Large intestine (tissue), 3 donors: ENCODE measurements around the gene SNX5. TPM values are rescaled to one million over a fixed set of nuclear protein-coding genes. Genes with fewer than 3 reads are reported as not detected.

Experiments used
- DNase-seq, 2 donors: peaks; one replicate each; pipeline versions ENCODE4 v3.0.0 to v3.0.0-alpha.2; 2013
- H3K27ac ChIP-seq: one replicate; pipeline ENCODE4 v1.5.1; 2013; ENCODE audit warnings: low read length
- H3K27me3 ChIP-seq: 2 replicates; pipeline ENCODE4 v1.6.1; 2013; ENCODE audit warnings: low read length; ENCODE audit not compliant: control insufficient read depth, insufficient read depth
- H3K36me3 ChIP-seq: 2 replicates; pipeline ENCODE4 v1.6.1; 2013; ENCODE audit warnings: low read length; ENCODE audit not compliant: control insufficient read depth, insufficient read depth
- H3K4me1 ChIP-seq: one replicate; pipeline ENCODE4 v1.6.1; 2013; ENCODE audit warnings: low read length; ENCODE audit not compliant: control insufficient read depth, insufficient read depth
- H3K4me3 ChIP-seq: one replicate; pipeline ENCODE4 v1.5.1; 2013; ENCODE audit warnings: low read length
- H3K9me3 ChIP-seq: one replicate; pipeline ENCODE4 v1.6.1; 2013; ENCODE audit warnings: mild to moderate bottlenecking, low read depth, low read length, moderate library complexity; ENCODE audit not compliant: control insufficient read depth
- WGBS: methylation state at CpG from one replicate; pipeline ENCODE4 v1.1.5; 2013; ENCODE audit warnings: low lambda C conversion rate; ENCODE audit not compliant: insufficient coverage; 5-methylcytosine and 5-hydroxymethylcytosine counted together
- polyA plus RNA-seq: library from polyadenylated mRNA; unstranded; fragments of 120-200 nt; gene quantifications from one replicate; pipeline ENCODE4 v1.2.1, GENCODE V29; 2013

SNX5 gene
- polyA plus RNA-seq, 1 donor: 197 TPM

DNA sequence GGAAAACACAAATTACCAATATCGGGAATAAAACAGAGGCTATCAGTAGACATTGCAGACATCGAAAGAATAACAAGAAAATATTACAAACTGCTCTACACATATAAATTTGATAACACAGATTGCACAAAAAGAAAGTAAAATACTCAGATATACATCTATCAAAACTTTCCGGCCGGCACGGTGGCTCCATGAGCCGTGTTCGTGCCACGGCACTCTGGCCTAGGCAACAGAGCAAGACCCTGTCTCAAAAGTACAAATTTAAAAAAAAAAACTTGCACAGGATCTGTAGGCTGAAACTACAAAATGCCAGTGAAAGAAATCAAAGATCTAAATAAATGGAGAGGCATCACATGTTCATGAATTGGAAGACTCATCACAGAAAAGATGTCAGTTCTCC, 49.4 kb downstream of the SNX5 start:
- 100% methylated on average over 2 of the region's 8 CpGs for WGBS
- H3K27me3 ChIP-seq: no peaks in the 10 kb centered on the region
- no peak for DNase-seq

DNA sequence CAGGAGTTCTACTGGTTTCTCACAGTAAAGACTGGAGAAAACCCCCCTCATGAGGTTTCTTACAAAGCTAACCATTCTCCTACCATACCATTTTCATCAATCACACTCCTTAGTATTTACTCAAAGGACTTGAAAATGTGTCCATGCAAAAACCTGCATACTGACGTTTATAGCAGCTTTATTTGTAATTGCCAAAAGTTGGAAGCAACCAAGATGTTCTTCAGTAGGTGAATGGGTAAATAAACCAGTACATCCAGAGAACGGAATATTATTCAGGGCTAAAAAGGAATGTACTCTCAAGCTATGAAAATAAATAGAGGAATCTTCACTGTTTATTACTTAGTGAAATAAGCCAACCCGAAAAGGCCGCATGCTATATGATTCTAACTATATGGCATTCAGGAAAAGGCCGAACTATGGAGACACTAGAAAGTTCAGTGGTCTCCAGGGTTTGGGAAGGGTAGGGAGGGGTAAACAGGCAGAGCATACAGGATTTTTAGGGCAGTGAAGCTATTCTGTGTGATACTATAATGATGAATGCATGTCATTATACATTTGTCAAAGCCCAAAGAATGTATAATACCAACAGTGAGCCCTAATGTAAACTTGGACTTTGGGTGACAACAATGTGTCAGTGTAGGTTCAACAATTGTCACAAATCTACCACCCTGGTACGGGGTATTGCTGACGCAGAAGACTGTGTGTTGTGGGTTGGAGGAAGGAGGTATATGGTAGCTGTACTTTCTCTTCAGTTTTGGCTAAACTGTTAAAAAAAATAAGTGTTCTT, 50.6 kb downstream of the SNX5 start:
- H3K27me3 ChIP-seq: no peaks in the 10 kb centered on the region
- H3K9me3 ChIP-seq: no peaks in the 10 kb centered on the region
- H3K27ac ChIP-seq: no peak overlapping the region
- H3K4me3 ChIP-seq: no peak overlapping the region
- H3K36me3 ChIP-seq: no peaks in the 10 kb centered on the region
- 94% methylated on average over 2 of the region's 7 CpGs for WGBS
- no peaks in the 10 kb centered on the region for H3K4me1 ChIP-seq
- no peak for DNase-seq

More for the DNA sequence above, 49.4 kb downstream of the SNX5 start:
- no peaks in the 10 kb centered on the region for H3K9me3 ChIP-seq
- H3K4me3 ChIP-seq: no peak overlapping the region
- no peaks in the 10 kb centered on the region for H3K36me3 ChIP-seq
- H3K4me1 ChIP-seq: no peaks in the 10 kb centered on the region
- H3K27ac ChIP-seq: no peak overlapping the region

DNA sequence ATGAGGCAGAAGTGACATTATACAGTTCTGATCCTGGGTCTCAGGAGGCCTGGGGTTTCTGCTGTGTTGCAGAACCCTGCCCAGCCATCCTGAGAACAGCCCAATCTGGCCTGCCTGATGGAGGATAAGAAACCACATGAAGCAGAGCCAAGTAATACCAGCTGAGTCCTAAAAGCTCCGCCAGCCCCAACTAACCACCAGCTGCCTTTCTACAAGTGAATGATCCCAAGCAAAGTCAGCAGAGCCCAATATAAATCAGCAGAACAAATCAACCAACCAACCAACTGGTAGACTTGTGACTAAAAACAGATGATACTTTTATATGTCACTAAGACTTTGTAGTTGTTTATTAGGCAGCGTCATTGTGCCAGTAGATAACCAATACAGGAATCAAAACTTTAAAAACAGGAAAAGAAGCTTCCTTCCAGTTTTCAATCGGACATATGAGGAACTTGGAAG, 52.1 kb downstream of the SNX5 start:
- Histone ChIP-seq H3K9me3 (no peaks in the 10 kb centered on the region), H3K27me3 (no peaks in the 10 kb centered on the region), H3K36me3 (no peaks in the 10 kb centered on the region), H3K4me3 (no peak overlapping the region), H3K4me1 (no peaks in the 10 kb centered on the region), H3K27ac (no peak overlapping the region)
- 92% methylated on average over 2 of the region's 3 CpGs for WGBS
- no peak for DNase-seq

DNA sequence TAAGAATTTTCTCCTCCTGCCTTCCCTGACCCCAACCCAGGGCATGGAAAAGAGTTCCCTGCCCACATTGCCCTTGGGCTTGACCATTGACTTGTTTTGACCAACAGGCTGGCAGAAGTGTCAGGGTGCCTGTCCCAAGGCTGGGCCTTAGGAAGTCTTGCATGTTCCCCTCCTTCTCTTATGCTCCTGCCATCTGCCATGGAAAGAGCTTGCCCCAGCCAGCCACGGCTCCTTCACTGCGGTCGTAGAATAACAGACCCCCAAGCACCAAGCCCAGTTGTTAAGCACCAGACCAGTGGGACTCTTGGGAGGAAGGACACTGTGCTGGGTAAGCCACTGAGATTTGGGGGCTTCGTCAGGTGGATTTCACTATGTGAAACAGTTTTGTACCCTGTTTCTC, 53.6 kb downstream of the SNX5 start:
- Histone ChIP-seq H3K27ac (no peak overlapping the region), H3K27me3 (no peaks in the 10 kb centered on the region), H3K36me3 (no peaks in the 10 kb centered on the region), H3K4me3 (no peak overlapping the region), H3K9me3 (no peaks in the 10 kb centered on the region), H3K4me1 (no peaks in the 10 kb centered on the region)
- no peak for DNase-seq
- no CpG with 5 or more reads among the region's 4 CpGs for WGBS

DNA sequence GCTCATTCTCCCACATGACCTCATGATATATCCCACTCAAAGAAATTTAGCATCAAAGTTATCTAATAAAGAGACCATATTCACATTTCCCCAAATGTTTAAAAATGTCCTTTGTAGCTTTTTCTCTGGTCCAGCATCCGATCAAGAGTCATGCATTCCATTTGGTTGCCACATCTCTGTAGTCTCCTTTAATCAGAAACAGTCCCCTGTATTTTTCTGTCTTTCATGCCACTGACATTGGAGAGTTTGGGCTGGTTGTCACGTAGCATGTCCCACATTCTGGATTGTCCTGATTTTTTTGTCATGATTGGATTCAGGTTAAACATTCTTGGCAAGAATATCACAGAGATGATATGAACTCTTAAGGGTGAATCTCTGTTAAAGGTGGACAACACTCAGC, 55.7 kb downstream of the SNX5 start:
- no peak overlapping the region for H3K4me3 ChIP-seq
- H3K9me3 ChIP-seq: no peaks in the 10 kb centered on the region
- H3K4me1 ChIP-seq: no peaks in the 10 kb centered on the region
- no peaks in the 10 kb centered on the region for H3K27me3 ChIP-seq
- WGBS: 100% methylated on average over 1 of the region's 2 CpGs
- H3K36me3 ChIP-seq: no peaks in the 10 kb centered on the region
- H3K27ac ChIP-seq: no peak overlapping the region
- DNase-seq: no peak

DNA sequence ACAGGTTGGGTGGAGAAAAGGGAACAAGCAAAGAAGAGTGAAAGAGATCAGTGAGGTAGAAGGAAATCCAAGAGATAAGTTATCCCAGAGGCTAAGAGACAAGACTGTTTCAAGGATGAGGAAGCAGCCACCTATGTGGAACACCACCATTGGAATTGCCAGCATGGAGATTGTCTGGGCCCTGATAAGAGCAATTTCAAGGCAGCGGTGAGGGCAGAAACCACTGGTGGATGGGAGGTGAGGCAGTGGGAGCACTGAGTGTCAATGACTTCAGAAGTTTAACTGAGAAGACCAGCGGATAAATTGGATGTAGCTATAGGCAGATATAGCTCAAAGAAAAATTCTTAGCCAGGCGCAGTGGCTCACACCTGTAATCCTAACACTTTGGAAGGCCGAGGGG, 56.7 kb downstream of the SNX5 start:
- Histone ChIP-seq H3K36me3 (no peaks in the 10 kb centered on the region), H3K9me3 (no peaks in the 10 kb centered on the region), H3K27ac (no peak overlapping the region), H3K4me3 (no peak overlapping the region), H3K27me3 (no peaks in the 10 kb centered on the region), H3K4me1 (no peaks in the 10 kb centered on the region)
- no CpG with 5 or more reads among the region's 4 CpGs for WGBS
- no peak for DNase-seq

DNA sequence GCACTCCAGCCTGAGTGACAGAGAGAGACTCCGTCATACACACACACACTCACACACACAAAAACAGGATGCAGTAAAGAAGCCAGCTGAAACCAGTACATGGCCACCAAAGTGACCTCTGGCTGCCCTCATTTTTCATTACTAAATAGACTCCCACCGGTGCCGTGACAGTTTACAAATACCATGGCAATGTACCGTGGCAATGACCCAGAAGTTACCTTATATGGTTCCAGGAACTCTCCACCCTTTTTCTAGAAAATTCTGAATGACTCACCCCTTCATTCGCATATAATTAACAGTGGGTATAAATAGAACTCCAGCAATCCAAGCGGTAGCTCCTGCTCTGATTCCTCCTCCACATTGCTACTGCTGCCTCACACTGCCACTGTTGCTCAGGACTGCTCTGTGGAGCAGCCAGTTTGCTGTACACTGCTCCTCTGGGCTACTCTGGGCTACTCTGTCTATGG, 57.7 kb downstream of the SNX5 start:
- no peaks in the 10 kb centered on the region for H3K9me3 ChIP-seq
- no peak overlapping the region for H3K4me3 ChIP-seq
- no peak for DNase-seq
- no peaks in the 10 kb centered on the region for H3K4me1 ChIP-seq
- no peaks in the 10 kb centered on the region for H3K36me3 ChIP-seq
- no CpG with 5 or more reads among the region's 6 CpGs for WGBS
- H3K27me3 ChIP-seq: no peaks in the 10 kb centered on the region
- no peak overlapping the region for H3K27ac ChIP-seq

DNA sequence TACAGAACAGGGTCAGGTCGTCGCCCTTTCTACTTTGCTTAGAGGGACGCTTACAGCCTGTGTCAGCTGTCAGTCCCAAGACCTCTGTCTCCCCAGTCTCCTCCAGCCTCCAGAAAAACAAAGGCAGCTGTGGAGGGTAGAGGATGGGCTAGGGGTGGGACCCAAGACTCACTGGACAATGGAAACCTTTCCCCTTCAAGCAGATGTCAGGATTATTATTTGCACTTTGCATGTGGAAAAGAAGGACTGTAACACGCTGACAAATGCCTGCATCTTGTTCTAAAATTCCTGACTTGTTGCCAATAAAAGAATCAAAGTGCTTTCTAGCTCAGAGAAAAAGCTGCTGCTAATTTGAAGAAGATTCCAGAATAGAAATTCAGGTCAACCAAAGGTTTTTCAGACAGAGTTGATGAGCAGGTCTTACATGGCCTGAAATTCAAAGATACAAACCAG, 58.7 kb downstream of the SNX5 start:
- no peak for DNase-seq
- Histone ChIP-seq H3K27me3 (no peaks in the 10 kb centered on the region), H3K4me3 (no peak overlapping the region), H3K9me3 (no peaks in the 10 kb centered on the region), H3K36me3 (no peaks in the 10 kb centered on the region), H3K27ac (no peak overlapping the region), H3K4me1 (no peaks in the 10 kb centered on the region)
- WGBS: no CpG with 5 or more reads among the region's 4 CpGs

DNA sequence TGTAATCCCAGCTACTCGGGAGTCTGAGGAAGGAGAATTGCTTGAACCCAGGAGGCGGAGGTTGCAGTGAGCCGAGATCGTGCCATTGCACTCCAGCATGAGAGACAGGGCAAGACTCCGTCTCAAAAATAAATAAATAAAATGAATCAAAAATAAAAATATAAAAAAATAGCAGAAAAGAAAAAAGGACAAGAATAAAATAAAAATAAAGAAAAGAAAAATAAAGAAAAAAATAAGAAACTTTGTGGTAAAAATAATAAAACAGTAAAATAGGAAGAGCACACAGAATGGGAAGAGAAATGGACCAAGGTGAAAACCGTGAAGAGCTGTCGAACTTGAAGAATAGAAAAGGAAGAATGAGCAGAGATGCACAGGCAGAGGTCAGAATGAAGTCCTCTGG, 63.0 kb downstream of the SNX5 start:
- WGBS: 98% methylated on average over 7 of the region's 7 CpGs
- H3K4me1 ChIP-seq: no peaks in the 10 kb centered on the region
- H3K27me3 ChIP-seq: no peaks in the 10 kb centered on the region
- no peaks in the 10 kb centered on the region for H3K36me3 ChIP-seq
- no peak for DNase-seq
- no peak overlapping the region for H3K4me3 ChIP-seq
- no peak overlapping the region for H3K27ac ChIP-seq
- H3K9me3 ChIP-seq: no peaks in the 10 kb centered on the region

DNA sequence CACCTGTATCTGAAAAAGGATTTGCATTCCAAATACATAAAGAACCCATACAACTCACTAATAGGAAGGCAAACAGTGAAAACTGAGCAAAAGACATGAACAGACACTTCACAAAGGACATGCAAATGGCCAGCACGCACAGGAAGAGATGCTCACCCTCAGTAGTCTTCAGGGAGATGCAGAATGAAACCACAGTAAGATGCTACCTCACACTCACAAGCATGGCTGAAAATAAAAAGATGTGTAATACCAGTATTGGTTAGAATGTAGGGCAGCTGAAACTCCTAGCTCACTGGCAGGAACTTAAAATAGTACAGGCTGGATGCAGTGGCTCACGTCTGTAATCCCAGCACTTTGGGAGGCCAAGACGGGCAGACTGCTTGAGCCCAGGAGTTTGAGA, 64.6 kb downstream of the SNX5 start:
- no peaks in the 10 kb centered on the region for H3K27me3 ChIP-seq
- DNase-seq: no peak
- WGBS: no CpG with 5 or more reads among the region's 3 CpGs
- H3K4me3 ChIP-seq: no peak overlapping the region
- H3K36me3 ChIP-seq: no peaks in the 10 kb centered on the region
- H3K27ac ChIP-seq: no peak overlapping the region
- H3K9me3 ChIP-seq: no peaks in the 10 kb centered on the region
- H3K4me1 ChIP-seq: no peaks in the 10 kb centered on the region
